HG03442 (cell line): ENCODE data around the gene FBXW11.
"Not testable (repeated sequence)": the region's sequence is repeated elsewhere in the genome, so short reads cannot be mapped to it uniquely, and the experiment has no call there.

Source experiments
- ATAC-seq: cut with Tn5 transposase; IDR thresholded peaks from one replicate; pipeline ENCODE4 v1.9.1; 2021; ENCODE audit warnings: mild to moderate bottlenecking, moderate library complexity; ENCODE audit not compliant: unreplicated experiment

FBXW11 gene

DNA sequence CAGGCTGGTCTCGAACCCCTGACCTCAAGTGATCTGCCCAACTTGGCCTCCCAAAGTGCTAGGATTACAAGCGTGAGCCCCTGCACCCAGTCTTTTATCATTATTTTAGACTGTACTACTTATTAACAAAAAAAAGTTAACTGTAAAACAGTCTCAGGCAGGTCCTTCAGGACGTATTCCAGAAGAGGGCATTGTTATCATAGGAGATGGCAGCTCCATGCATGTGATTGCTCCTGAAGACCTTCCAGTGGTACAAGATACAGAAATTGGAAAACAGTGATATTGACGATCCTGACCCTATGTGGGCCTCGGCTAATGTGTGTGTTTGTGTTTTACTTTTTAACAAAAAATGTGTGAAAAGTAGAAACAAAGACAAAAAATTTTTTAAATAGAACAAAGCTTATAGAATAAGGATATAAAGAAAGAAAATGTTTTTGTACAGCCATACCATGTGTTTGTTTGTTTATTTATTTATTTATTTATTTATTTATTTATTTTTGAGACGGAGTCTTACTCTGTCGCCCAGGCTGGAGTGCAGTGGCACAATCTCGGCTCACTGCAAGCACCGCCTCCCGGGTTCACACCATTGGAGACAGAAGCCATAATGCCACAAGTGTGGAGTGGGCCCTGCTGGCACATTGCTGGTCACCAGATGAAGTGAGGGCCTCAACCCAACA is 13.8 kb upstream of the FBXW11 start:
- ATAC-seq: not testable (repeated sequence)

DNA sequence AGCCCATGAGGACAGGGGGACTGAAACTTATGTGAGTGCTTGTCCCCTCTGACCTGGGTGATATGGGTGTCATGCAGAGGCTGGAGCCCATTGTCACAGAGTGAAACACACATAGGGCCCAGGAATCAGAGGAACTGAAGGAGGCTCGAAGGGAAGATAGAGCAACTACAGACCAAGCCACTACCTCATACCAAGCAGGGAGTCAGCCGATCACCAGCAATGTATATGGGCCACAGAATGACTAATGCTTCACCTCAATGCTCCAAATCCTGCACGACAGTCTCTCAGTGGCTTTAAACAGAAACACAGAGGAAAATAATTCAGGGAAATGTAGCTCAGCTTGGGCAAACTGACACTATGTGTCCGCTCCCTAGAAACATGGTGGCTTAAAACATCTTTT is 8.9 kb upstream of the FBXW11 start:
- no peak for ATAC-seq

DNA sequence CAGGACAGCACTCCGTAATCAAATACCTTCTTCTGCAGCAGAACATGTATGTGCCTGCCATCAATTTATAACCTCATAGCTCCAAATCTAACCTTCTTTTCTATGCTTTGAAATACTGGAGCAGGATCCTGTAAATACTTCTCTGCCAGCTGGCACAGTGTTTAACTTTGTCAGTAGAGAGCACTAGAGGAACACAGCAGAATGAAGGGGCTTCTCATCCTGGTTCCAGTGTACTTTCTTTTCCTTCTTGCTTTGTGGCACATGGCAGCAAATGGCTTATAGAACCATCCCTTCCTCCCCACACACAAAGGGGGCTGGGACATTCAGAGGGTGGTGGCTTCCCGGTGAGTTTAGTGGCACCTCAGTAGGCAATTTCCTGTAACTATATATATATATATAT is 3.8 kb upstream of the FBXW11 start:
- no peak for ATAC-seq

DNA sequence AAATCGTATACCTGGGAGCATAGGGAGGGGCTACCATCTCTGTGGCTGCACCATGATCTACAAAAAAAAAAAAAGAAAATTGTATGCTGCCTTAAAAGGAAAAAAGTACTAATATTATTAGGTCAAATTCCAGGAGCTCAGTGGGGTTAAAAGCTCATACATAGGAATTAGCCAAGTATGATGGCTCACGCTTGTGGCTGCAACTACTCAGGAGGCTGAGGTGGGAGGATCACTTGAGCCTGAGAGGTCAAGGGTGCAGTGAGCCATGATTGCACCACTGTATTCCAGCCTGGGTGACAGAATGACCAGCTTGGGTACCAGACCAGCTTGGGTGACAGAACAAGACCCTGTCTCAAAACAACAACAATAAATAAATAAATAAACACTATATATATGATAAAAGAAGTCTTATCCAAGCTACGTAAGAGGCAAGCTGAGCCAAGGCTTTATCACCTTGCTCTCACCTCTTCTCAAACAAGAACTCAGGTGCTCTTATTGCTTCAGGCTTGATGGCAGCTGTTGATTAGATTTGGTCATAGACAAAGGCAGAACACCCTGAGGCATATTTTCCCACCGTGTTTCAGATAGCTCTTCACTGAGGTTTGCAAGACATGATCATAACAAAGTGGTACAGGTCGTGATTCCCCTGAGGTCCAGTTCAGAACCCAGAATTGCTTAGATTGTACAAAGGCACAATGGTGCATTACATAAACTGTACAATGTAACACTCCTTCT is 3.3 kb upstream of the FBXW11 start:
- no peak for ATAC-seq

DNA sequence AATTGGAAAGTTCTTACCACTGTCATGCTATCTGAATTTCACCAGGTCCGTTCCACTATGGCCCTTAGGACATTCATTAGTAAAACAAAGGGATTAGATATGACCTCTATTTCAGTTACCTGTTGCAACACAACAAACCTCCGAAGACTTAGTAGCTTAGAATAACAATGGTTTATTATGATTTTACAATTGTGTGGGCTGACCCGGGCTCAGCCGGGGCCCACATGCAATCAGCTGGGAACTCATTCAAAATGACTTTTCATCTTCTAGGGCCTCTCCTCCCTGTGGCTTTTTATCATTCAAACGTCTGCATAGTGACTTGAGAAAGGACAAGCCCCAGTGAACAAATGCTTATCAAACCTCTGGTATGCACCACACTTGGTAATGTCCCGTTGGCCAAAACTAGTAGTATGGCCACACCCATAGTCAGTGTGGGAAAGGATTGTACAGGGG is 2.3 kb upstream of the FBXW11 start:
- no peak for ATAC-seq

DNA sequence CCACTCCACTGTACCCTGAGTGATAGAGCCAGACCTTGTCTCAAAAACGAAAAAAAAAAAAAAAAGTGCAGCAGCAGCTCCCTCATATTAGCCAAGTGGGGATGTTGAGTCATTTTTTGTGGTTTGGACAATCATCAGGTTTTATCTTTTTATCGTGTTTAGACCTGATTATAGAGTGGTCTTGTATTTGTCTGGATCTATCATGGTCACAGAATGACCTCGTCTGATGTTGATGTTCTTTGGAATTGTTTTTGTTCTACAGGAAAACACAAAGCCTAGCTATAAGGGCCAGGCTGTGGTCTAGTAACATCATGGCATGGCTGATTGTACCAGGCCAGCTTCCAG is 1.6 kb upstream of the FBXW11 start:
- ATAC-seq: no peak

DNA sequence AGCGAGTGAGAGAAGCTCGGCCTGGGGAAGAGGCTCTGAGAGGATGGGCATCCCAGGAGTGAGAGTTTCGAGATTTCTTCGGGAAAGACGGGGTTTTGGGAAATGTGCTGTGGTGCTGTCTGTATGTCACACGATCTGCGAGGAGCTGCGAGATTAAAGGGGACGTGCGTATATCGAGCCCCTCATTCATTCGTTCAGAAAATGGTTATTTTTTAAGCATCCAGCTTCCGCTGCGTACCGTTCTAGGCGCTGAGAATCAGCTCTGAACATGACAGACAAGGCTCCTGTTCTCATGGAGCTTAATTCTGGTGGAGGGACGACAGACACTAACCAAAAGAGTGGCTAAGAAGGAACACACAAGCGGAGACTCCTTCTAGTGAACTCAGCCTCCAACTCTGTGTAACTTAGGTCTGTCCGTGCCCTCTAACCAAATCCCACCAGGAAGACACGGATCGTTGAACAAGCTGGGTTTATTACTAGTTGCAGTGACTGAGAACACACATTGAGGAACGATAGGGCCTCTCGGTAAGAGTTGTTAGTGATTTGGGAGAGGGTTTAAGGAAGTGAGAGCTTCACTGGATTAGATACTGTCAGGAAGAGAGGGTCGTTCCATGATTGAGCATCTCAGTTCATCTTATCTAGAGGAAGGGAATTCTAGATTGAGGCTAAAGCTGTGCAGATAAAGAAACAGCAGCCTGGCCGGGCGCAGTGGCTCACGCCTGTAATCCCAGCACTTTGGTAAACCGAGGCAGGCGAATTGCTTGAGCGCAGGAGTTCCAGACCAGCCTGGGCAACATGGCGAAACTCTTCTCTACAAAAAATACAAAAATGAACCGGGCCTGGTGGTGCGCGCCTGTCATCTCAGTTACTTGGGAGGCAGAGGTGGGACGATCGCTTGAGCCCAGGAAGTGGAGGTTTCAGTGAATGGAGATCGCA is 1.0 kb upstream of the FBXW11 start:
- ATAC-seq: no peak

DNA sequence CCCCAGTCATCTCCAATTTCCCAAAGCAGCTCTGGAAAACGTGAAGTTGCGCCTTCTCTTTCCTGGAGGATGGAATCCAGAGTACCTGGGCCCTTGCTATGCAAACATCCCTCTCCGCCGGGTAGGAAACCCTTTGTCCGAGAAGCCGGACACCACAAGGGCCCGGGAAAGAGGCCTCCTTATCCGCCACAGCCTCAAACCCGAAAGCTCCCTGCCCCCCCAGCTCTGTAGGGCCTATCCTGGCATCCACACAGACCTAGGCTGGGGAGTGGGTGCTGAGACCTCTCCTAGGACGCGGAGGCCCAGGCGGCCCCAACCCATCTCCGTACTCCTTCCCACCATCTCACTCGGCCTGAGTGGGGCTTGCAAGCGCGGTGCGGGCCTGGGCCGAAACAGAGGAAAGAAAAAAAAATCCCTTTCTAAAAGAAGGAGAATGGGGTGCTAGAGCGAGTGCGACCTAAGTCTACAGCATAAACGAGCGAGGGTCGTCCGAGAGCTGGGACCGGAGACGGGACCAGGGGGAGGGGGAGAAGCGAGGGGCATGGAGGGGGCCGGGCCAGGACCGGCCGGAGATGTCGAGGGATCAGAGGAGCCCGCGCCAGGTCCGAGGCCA is 624 bp downstream of the FBXW11 start:
- no peak for ATAC-seq

DNA sequence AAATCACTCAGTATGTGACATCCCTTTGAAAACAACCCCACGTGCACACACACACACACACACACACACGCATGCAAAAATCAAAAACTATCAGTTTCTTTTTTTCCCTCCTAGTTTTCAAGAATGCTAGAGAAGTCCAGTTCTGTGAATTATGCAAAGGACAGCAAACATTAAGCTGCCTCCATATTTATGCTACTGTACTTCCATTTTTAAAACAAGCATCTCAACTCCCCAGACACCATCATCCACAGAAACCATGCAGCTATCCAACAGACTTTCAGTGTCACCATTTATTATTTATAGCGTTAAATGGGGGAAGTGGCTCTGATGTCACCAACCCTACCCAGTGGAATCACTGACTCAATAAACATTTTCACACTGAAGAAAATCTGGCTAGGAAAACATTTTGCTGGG is 1.6 kb downstream of the FBXW11 start:
- no peak for ATAC-seq

DNA sequence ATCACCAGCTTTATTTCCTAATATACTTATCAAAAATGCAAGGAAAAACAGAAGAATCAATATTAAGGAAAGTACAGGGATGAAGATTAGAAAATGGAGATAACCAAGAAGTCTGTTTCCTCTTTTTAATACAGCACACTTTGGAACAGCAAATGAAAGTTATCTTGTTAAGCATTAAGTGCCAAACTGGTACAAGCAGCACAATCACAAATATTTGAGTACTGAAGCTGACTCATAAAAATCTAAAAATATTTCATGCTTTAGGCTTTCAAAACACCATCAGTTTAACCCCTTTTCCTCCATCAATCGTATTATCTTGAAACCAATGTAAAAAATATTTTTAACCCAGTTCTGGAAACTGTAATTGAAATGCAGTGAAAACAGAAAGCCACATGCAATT is 2.7 kb downstream of the FBXW11 start:
- no peak for ATAC-seq

DNA sequence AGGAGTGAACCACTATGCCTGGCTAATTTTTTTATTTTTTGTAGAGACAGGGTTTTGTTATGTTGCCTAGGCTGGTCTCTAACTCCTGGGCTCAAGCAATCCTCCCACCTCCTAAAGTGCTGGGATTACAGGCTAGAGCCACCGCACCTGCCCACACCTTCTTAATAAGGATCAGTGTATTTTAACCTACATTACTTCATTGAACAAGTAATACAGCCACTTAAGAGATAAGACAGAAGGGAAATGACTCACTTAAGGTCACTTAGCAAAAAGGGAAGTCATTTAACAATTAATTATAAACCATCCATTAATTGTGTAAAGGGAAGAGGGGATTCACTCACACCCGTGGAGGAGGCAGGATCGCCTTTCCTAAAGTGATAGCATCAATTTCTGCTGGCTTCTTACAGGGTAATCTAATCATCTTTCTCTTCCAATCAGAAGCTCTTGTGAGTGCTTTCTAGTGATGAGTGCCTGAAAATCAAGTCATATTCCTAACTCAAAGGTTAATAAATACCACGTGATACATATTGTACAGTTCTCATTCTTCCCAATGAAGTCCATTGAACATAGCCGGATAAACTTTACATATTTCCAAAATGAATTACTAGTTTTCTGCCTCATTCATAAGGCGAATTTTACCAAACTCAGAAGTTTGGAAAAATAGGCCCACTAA is 3.5 kb downstream of the FBXW11 start:
- no peak for ATAC-seq

DNA sequence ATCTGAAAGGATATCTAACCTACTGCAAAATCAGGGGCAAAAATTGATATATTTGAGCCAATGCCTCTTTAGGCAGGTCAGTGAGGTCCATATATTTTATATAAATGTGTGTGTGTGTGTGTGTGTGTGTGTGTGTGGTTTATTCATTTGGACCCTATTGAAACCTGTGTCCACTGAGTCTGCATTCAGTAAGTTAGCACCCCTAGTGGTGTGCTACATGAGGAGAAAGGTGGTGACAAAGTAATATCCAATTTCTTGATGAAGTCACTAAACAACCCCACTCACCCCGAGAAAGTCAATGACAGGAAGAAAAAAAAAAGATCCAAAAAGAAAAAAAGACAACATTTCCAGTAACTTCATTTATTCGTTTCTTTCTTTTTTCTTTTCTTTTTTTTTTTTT is 4.1 kb downstream of the FBXW11 start:
- ATAC-seq: no peak

DNA sequence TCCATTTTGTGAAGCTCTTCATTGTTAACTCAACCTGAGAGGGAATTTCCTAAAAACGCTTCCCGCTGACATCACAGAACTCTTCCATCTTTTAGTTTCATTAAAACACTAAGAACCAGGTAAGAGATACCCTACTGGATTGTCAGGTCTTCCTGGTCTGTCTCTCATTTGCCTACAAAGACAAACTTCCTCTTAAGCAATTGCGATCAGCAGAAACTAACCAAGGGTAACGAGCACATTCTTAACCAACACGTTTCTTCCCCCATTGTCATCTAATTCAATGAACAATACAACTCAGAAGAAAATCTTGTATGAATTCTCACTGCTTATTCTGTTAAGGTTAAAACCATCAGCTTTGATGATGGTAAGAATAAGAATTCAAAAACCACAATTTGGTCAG is 6.6 kb downstream of the FBXW11 start:
- ATAC-seq: peak; percentile 49

DNA sequence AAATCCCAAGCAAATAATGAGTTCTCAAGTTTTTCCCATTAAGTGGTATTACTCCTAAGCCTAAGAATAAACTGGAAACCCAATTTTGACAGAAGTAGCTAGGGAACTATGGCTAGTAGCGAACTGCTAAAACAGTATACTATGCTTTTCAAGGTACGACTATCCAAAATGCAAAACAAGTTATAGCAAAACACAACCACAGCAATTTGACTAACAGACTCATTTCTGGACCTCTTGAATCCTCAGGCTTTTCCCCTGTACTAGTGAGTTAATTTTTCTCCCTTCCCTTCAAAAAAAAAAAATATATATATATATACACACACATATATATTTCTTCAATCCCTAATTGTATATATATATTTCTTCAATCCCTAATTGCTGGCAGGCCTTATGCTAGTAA is 7.3 kb downstream of the FBXW11 start:
- ATAC-seq: no peak

DNA sequence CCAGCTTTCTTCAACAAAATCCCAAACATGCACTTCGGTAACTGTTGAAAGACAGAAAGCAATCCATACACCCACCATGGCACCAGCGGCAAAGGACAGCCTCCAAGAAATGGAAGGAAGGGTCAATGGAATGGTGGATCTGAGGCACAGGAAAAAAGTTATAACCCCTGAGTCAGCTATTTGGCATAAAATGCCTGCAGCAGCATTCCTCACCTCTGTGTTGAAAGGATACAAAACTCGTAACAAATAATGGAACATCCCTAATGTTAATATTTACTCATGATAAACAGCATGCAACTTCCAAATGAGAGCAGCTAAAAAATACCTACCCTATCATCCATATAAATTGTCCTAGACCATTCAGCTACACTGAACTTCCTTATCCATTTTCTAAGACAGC is 9.4 kb downstream of the FBXW11 start:
- no peak for ATAC-seq

DNA sequence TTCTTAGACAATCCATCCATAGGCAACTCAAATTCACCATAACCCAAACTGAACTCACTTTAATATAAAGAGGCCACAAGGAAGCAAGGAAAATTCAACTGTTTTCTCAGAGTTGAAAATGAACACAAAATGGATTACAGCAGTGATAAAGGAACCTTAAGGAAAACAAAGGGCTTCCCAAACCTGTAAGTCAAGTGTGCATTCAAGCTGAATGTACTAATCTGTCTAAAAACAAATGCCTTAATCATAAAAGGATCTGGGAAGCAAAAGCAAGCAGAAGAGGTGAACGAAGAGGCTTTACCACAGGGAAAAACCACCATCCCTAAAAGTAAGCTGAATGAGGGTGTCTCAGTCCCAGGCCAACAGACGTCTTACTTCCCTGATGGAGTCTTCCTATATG is 13.6 kb downstream of the FBXW11 start:
- no peak for ATAC-seq

DNA sequence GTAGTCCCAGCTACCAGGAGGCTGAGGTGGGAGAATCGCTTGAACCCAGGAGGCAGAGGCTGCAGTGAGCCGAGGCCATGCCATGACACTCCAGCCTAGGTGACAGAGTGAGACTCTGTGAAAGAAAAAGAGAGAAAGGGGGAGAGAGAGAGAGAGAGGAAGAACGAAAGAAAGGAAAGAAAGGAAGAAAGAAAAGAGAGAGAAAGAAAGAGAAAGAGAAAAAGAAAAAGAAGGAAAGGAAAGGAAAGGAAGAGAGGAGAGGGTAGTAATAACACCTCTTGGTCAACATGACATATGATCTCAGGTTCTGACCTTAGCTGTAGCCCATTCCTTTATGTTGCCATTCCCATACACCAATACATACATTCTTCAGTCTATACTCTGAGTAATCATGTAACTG is 14.1 kb downstream of the FBXW11 start:
- ATAC-seq: no peak

DNA sequence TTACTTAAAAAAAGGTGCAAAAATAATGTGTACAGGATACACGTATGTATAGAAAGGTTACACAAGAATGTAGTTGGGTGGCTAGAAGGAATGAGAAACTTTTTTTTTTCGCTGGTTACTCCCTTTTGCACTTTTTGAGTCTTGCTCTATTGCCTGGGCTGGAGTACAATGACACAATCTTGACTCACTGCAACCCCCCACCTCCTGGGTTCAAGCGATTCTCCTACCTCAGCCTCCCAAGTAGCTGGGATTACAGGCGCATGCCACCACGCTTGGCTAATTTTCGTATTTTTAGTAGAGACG is 15.8 kb downstream of the FBXW11 start:
- ATAC-seq: no peak

DNA sequence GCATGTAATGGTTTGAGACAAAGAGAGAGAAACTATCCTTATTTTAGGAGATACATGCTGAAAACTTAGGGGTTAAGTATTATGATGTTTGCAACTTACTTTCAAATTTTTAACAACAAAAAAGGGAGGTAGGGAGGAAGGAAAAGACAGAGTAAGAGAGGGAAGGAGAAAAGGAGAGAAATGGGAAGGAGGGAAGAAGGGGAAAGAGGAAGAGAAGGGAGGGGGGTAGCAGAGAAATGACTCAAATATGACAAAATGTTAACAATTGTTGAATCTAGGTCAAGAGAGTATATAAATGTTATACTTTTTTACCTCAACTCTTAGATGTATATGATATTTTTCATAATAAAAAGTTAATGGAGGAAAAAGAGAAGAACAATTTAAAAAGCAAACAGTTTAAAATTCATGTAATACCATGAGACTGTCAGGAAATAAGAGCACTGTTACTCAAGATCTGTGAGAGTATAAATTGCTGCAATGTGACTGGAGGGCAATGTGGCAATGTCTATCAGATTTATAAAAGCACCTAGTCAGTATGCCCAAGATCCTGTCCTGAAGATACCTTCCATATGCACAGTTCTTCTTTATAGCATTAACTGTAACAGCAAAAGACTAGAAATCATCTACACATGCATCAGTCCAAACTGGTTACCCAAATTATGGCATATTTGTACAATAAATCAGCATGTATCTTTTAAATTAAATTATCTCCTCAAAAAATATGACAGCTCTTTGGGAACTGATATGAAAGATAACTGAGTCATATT is 16.3 kb downstream of the FBXW11 start:
- ATAC-seq: no peak

DNA sequence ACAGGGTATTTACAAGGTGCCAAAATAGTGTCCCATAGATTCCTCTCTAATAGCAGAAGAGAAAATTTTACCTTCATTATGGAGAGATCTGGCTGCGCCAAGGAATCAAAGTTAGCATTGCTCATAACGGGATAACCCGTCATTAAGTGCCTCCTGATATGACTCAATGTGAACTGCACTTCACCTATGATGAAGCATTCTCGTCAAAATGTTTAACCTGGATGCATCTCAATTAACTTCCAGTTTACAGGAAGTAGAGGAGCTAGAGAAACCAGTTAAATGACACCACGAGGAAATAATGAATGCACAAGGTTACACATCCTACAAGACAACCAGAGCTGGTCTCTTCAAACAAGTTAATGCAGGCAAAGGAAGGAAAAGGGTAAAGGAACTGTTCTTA is 17.2 kb downstream of the FBXW11 start:
- peak; percentile 72 for ATAC-seq
